ENCODE data around the gene PLPP4. TPM values are rescaled to one million over a fixed set of nuclear protein-coding genes. Genes with fewer than 3 reads are reported as not detected.

The PLPP4 gene
- total RNA-seq, 1 experiment from 2014 or later: not detected

- intact Hi-C loops (cut with micrococcal nuclease): no loop called here
- H3K4me1 ChIP-seq (ENCODE audit: control insufficient read depth in 1 of 2, insufficient read depth in 2 of 2, low read length in 2 of 2): no peaks in the 10 kb centered on the region
- no TSS peak for BruUV-seq (replicated peaks)
- H3K79me2 ChIP-seq (ENCODE audit: insufficient read depth, low read length): no peaks in the 10 kb centered on the region
- DNase-seq (ENCODE audit: low read depth, low spot score) (no peak), ATAC-seq (no peak)
- no peak overlapping the region for H2AFZ ChIP-seq (ENCODE audit: low read depth, low read length, poor library complexity, severe bottlenecking)
- no peak overlapping the region for H3K9ac ChIP-seq (ENCODE audit: low read length)
- H3K9me3 ChIP-seq (ENCODE audit: control insufficient read depth in 1 of 2, insufficient read depth in 1 of 2, low read depth in 1 of 2, low read length in 2 of 2): no peaks in the 10 kb centered on the region; a peak in 1 of 4 replicates
- no peaks in the 10 kb centered on the region for H3K36me3 ChIP-seq (ENCODE audit: control insufficient read depth in 1 of 2, insufficient read depth in 2 of 2, low read length in 2 of 2)
- ChIA-PET CTCF (no interaction called here), POLR2A (no interaction called here), RAD21 (ENCODE audit: low non-redundant PET in 1 of 2, low total read pairs in 2 of 2, uncharacterized antibody in 2 of 2, unreplicated experiment in 2 of 2) (no interaction called here)
- no peak overlapping the region for H3K4me3 ChIP-seq (replicated peaks in 1 of 2; ENCODE audit: low read depth in 1 of 2, low read length in 2 of 2)
- H3K9me2 ChIP-seq (ENCODE audit: insufficient read depth): no peaks in the 10 kb centered on the region
- H3K4me2 ChIP-seq (ENCODE audit: low read length): no peak overlapping the region
- TF ChIP-seq POLR2AphosphoS5 (IDR thresholded peaks at IDR 0.05; ENCODE audit: low read depth, low read length) (no peak), FOSL1 (IDR thresholded peaks at IDR 0.05; ENCODE audit: low read depth) (no peak), ZNF274 (IDR thresholded peaks at IDR 0.05; ENCODE audit: low read depth, low read length) (no peak), YY1 (IDR thresholded peaks at IDR 0.05; ENCODE audit: extremely low read depth, insufficient replicate concordance, low read depth, low read length) (no peak), SIN3A (IDR thresholded peaks at IDR 0.05; ENCODE audit: low read depth) (no peak), JUND (IDR thresholded peaks at IDR 0.05) (no peak), RAD21 (IDR thresholded peaks at IDR 0.05; ENCODE audit: low read depth) (no peak), POLR2A (IDR thresholded peaks at IDR 0.05; ENCODE audit: borderline replicate concordance, extremely low read depth, insufficient read depth, insufficient read length) (no peak), CTCF (IDR thresholded peaks at IDR 0.05 in 2 of 3, conservative IDR thresholded peaks at IDR 0.05 in 1 of 3; ENCODE audit: borderline replicate concordance in 1 of 3, insufficient read depth in 1 of 3, low read depth in 2 of 3, low read length in 2 of 3) (no peak), CEBPB (IDR thresholded peaks at IDR 0.05; ENCODE audit: low read depth) (no peak), EZH2 (IDR thresholded peaks at IDR 0.05) (no peak), EZH2phosphoT487 (IDR thresholded peaks at IDR 0.05; ENCODE audit: borderline replicate concordance) (no peak), CBX3 (IDR thresholded peaks at IDR 0.05; ENCODE audit: low read depth) (no peak), SP1 (IDR thresholded peaks at IDR 0.05; ENCODE audit: low read depth) (no peak), SRF (IDR thresholded peaks at IDR 0.05; ENCODE audit: low read depth) (no peak)
- TF ChIP-seq, protein P1, sequence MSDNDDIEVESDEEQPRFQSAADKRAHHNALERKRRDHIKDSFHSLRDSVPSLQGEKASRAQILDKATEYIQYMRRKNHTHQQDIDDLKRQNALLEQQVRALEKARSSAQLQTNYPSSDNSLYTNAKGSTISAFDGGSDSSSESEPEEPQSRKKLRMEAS (IDR thresholded peaks at IDR 0.05): no peak
- no peaks in the 10 kb centered on the region for H4K20me1 ChIP-seq (ENCODE audit: insufficient read depth)
- no peak overlapping the region for H3K27ac ChIP-seq (ENCODE audit: low read depth, low read length)
- H3K27me3 ChIP-seq (ENCODE audit: insufficient read depth, low read length): peaks cover 12% of the 10 kb centered on the region; the same call in 1 of the 2 replicates
Measured at GRCh38 chr10:120607016-120607709, 150.1 kb downstream of the PLPP4 start.
